Activated T-cell treated with anti-CD3 and anti-CD28 coated beads for 4 hours (primary cell): ENCODE results near the gene RBFOX2.
"Not testable (repeated sequence)": the region's sequence is repeated elsewhere in the genome, so short reads cannot be mapped to it uniquely, and the experiment has no call there.

Experiments
- DNase-seq: peaks from one replicate; pipeline ENCODE4 v3.0.0-alpha.2; 2020

Gene RBFOX2

DNA sequence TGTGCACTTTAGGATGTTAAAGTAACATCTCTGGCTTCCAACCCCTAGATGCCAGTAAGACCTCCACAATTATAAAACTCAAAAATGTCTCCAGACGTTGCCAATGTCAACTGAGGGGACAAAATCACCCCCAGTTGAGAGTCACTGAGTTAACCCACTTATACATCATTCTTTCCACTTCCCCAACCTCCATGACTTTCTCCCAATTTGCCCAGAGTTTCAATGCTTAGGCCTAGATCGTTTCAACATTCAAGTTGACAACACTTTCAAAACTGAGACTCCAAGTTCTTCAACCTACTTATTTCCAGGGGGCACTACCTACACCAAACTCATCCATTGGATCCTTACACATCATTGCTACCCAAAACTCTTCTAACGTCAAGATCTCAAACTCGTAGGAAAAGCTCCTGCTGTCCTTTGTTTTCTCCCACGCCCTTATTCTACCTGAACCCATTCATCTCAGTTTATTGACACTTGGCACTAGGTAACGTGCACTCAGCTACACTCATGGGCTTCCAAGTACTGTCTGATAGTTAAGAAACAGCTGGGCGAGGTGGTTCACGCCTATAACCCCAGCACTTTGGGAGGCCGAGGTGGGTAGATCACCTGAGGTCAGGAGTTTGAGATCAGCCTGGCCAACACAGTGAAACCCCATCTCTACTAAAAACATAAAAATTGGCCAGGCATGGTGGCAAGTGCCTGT lies 24.5 kb downstream of the RBFOX2 start:
- no peak for DNase-seq

DNA sequence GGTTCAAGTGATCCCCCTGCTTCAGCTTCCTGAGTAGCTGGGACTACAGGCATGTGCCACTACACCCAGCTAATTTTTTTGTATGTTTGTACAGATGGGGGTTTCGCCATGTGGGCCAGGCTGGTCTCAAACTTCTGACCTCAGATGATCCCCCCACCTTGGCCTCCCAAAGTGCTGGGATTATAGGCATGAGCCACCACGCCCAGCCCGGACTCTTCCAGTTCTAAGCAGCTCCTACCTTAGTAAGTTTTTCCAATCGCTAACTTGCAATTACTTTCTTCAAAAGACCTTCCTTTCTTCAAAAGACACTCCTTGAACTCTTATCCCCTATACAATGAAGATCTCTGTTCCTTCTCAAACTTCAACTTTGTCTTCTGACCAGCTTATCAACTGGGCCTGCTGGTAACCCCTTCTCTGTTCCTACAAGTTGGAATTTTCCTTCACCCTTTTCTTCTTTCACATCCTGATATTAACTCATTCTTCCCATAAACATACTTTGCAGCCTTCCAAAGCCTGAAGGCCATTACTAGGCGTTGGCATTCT lies 25.8 kb downstream of the RBFOX2 start:
- no peak for DNase-seq

DNA sequence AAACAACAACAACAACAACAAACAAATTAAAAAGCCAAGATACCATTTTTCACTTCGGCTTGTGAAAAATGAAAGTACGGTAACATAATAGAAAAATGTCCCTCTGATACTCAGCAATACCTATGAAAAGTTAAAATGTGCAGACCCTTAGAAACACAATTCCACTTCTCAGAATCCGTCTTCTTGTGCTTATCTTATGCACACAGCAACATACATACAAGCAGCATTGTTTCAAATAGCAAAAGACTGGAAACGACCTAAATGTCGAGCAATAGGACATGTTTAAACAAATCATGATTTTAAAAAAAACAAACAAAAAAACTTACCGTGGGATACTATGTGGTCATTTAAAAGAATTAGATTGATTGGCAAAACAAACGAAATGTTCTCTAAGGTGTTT lies 26.5 kb downstream of the RBFOX2 start:
- no peak for DNase-seq

DNA sequence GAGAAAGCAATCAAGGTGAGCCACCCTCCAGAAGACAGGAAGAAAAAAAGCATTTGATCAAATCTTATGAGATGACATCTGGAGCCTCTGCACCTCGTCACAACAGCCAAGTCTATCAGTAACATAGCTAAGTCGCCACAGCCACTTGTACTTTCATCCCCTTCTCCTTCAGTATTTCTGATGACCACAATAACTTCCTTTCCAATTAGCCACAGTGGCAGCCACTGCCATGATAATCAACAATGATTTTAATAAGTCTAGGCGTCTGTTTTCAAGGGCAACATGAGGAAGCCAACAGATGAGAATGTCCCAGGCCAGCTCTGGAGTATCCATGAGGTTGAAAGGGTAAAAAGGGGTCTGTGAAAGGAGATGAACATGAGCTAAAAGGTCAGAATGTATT lies 29.9 kb downstream of the RBFOX2 start:
- DNase-seq: no peak

DNA sequence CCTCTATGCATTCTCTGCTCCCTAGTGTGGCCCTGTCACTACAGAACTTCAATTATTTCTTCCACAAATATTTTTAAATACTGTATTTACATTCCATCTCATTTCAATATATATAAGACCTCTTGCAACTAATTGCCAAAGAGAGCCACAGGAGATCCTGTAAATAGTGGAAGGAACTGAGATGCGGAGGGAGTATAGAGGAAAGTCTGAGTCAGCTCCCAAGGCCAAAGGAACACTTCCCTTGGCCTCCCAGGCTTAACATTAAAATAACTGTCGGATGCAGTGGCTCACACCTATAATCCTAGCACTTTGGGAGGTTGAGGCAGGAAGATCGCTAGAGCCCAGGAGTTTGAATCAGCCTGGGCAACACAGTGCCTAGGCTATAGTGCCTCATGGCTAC lies 31.2 kb downstream of the RBFOX2 start:
- DNase-seq: no peak

- no peak for DNase-seq
Measured at GRCh38 chr22:35996596-35996995, 32.0 kb downstream of the RBFOX2 start.

DNA sequence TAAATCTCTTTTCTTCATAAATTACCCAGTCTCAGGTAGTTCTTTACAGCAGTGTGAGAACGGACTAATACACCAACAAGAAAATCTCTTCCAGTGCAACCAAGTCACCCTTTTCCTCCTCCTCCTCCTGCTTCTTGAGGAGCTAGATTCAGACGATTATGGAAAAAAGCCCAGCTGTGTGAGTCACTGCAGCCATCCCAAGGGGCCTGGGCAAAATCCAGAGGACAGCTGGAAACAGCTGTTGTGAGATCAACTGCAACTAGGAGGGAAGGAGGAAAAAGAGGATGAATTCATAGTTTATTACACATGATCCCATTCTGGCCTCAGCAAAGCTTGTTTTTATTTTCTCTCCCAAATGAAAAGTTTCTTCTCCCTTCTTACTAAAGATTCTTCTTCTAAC lies 32.9 kb downstream of the RBFOX2 start:
- DNase-seq: no peak

DNA sequence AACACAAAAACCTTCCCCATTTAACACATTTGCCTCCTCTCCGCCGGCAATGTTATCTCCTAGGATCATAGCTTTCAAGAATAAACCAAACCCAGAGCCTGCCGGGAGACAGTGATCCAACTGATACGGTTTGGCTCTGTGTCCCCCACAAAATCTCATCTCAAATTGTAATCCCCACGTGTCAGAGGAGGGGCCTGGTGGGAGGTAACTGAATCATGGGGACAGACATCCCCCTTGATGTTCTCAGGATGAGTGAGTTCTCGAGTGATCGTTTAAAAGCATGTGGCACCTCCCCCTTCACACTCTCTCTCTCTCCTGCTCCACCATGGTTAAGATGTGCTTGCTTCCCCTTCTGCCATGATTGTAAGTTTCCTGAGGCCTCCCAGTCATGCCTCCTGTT lies 33.3 kb downstream of the RBFOX2 start:
- DNase-seq: no peak

- DNase-seq: not testable (repeated sequence)
Measured at GRCh38 chr22:35993727-35994126, 34.9 kb downstream of the RBFOX2 start.

- no peak for DNase-seq
Measured at GRCh38 chr22:35993048-35993714, 35.4 kb downstream of the RBFOX2 start.

DNA sequence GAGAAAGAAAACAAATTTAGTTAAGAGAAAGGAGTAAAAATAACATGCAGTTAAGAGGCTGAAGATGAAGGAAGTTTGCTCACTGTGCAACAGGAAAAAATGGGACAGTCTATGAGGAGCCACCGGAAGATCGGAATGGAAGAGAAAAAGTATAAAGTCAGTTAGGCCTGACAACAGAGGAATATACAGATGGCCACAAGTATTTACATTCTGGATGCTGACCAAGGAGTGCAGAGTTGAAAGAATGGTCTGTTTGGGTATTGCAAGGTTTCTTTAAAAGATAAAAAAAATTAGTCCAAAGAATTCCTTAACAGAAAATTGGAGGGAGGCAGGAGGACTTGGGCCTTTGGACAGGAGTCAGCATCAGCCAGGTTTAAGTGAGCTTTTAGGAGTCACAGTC lies 37.5 kb downstream of the RBFOX2 start:
- no peak for DNase-seq

DNA sequence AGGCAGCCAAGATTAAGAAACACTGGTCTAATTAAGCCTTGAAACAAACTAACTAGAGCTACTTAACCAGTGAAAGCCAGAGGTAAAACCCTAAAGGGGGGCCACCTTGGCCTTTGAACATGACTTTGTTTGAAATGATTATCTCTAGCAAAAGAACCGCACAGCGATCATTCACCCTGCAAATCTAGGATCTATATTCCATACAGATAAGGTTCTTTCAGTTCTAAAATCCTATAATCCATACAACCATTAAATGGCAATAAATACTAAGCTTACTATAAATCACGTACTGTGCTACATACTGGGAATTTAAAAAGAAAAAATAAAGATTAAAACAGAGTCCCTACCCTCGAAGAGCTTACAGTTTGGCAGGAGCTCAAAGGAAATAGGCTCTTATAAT lies 40.6 kb downstream of the RBFOX2 start:
- DNase-seq: no peak

- no peak for DNase-seq
Measured at GRCh38 chr22:35987487-35987886, 41.1 kb downstream of the RBFOX2 start.

DNA sequence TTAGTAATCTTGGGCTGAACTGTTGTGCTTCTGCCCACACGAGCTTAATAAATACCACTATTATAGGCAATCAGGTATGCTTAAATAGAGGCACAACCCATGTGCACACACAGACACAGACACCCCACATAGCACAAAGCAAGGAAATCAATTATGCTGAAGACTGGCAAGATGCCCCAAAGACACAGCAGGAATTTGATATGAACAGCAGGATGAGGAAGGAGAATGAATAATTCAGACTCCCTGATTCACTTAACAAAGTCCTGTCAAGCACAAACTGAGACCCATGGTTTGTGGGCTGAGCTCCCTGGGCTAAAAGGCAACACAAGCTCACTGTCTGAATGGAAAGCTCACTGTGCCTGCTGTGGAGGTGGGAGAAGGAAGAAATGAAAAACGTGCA lies 42.5 kb downstream of the RBFOX2 start:
- DNase-seq: no peak

- DNase-seq: no peak
Measured at GRCh38 chr22:35985371-35985770, 43.3 kb downstream of the RBFOX2 start.

DNA sequence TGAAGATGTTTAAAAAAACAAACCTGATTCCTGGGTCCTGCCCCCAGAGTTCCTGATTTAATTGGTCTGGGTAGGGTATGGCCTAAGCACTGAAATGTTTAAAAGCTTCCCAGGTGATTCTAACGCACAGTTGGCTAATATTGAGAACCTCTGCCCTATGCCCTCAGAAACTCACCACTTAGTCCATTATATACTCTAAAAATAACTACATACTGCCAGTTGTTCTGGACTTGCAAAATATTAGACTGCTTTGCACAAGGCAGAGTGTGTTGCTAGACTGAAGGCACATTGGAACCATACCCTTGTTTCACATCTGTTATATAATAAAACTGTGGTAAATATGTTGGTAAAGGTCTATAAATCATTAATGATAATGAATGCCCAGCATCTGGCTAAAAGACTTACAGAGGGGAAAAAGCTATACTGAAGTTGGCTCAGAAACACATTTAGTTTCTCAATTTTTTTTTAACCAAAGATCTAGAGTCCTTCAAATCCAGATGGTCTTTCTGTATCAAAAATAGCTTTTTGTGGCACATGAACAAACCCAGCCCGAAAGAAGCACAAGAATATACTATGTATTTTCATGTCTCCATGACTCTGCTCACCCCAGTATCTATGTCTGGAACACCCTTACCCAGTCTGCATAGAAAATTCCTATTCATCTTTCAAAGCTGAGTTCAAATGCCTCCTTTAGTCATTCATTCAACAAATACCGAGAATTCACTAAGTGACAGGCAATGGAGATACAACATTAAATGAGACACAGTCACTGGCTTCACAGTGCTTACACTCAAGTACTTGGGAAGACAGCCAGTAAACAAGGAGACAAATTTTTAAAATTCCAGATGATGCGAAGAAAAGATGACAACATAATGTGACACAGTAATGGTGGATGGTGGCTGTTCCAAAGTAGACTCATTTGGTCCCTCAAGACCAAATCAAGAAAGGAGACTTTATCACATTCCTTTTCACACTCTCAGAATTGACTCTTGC lies 44.1 kb downstream of the RBFOX2 start:
- DNase-seq: no peak

DNA sequence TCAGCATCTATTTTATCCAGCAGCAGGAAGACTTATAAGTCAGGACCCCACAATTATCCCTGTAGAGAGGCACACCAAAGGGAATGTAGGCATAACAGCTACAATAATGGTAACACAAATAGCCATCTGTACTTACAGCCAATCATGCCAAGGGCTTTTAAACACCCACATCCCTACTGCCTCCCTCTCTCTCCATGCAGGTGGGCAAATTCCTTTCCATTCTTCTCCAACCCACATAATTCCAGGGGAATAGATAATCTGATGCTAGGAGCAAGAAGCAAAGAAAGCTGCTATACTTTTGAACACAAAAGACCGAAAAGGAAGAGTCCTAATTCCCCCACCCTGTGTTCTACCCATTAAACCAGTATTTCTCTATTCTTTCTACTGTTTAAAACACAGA lies 46.7 kb downstream of the RBFOX2 start:
- DNase-seq: no peak

DNA sequence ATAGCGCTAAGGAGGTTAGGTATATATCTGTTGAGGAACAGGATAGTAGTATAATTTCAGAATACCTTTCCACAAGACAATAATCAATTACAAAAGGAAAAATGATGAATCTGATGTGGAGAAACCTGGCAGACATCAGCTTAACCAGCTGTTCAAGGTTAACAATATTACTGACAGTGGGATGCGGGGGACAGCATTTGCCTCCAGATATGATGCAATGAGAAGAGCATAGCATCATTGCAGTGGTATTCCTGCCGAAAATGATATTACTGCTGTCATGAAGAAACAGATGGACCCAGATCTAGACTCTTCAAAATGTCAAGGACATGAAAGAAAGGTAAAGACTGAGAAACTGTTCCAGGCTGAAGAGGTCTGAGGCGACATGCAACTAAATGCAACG lies 49.7 kb downstream of the RBFOX2 start:
- DNase-seq: no peak

DNA sequence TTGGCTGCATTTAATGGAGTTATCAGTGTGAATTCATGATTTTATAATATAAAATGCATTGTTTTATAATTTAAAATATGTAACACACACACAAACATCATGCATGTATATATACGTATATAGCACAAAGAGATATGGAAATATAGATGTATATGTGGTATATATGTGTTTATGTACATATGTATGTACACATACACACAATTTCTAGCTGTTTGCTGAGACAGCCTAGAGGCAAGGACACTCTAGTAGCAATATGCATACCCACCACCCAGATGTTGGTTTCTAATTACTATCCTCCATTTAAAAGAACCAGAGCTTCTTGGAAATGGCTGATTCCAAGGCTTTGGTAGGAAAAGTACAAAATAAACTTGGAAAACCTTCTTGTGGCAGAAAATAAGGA lies 50.4 kb downstream of the RBFOX2 start:
- no peak for DNase-seq

DNA sequence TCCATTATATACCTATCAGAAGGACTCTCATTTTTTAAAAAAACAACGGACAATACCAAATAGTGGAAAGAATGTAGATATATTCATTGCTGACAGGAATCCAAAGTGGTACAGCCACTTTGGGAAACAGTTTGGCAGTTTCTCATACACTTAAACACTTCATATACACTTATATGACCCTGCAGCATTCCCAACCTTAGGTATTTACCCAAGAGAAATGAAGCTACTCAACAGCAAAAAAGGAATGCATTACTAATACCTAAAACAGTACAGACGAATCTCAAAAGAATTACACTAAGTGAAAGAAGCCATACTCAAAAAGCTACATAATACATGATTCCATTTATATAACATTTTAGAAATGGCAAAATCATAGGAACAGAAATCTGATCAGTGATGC lies 51.5 kb downstream of the RBFOX2 start:
- DNase-seq: no peak

- no peak for DNase-seq
Measured at GRCh38 chr22:35973388-35973787, 55.2 kb downstream of the RBFOX2 start.

DNA sequence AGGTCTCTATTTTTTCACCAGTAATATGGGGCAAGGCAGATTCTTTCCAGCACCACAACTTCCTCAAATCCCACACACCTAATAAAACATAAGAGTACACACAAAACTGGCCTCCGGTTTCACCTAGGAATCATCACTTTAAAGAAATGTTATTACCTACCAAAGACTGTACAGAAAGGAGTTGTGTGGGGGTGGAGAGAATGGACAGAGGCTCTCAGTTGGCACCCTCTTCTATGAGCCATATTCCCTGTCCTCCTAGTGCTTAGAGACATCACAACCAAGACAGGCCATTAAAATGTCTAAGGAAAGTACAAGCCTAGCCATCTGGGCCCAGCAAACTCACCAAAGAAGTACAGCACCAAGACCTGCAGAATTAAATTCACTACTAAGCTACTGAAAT lies 56.1 kb downstream of the RBFOX2 start:
- no peak for DNase-seq

DNA sequence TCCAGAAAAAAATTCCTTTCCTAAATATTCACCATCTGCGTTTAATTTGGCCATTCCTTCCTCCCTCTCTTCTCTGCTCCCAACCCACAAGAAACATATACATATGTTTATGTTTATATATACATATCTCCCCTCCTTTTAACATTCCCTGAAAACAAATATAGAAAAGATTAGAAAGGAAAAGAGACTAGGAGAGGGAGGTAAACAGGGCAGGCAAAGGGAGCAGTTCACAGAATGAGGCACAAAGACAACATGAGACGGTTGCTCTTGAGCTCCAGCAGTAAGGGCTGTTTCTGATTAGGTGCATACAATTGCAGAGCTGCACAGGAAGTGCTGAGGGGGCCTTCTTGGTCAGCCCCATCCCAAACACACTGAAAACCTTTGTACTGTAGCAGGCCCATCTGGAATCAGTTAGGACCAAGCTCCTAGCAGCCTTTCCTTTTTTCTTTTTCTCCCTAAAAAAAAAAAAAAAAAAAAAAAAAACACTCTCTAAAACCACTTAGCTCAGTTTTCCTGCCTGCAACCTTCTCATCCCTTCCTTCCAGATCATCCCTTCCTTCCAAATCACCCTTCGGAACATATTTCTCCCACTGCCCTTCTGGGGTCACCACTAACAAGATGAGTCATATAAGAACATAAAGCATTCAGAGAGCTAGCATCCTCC lies 57.0 kb downstream of the RBFOX2 start:
- no peak for DNase-seq
